Stimulated activated naive CD8-positive, alpha-beta T cell treated with anti-CD3 and anti-CD28 coated beads, Interleukin-15, Interleukin-2, amounts not matched to agents 100 ng/mL and 50 ng/mL, for 24 hours (primary cell): ENCODE measurements around the gene TARDBP.
"Not testable (repeated sequence)": the region's sequence is repeated elsewhere in the genome, so short reads cannot be mapped to it uniquely, and the experiment has no call there.

ENCODE experiments used
- H3K27ac Mint-ChIP-seq: one replicate; pipeline ENCODE4 v1.8.0; 2021; ENCODE audit warnings: mild to moderate bottlenecking, mixed read lengths
- H3K27me3 Mint-ChIP-seq: one replicate; pipeline ENCODE4 v1.8.0; 2021; ENCODE audit warnings: mixed read lengths
- H3K36me3 Mint-ChIP-seq: one replicate; pipeline ENCODE4 v1.8.0; 2021; ENCODE audit warnings: low read depth, mixed read lengths
- H3K4me1 Mint-ChIP-seq: one replicate; pipeline ENCODE4 v1.8.0; 2021; ENCODE audit warnings: low read depth, mixed read lengths
- H3K4me3 Mint-ChIP-seq: one replicate; pipeline ENCODE4 v1.8.0; 2021; ENCODE audit warnings: mild to moderate bottlenecking, mixed read lengths
- H3K9me3 Mint-ChIP-seq: one replicate; pipeline ENCODE4 v1.8.0; 2021; ENCODE audit warnings: mixed read lengths

The TARDBP gene

GRCh38 chr1:11044849-11045427 is 32.5 kb downstream of the TARDBP start:
- Mint-ChIP-seq H3K27ac (no peak overlapping the region), H3K9me3 (no peaks in the 10 kb centered on the region), H3K4me1 (no peaks in the 10 kb centered on the region), H3K4me3 (no peak overlapping the region), H3K36me3 (no peaks in the 10 kb centered on the region), H3K27me3 (no peaks in the 10 kb centered on the region)

GRCh38 chr1:11045428-11046269 is 33.2 kb downstream of the TARDBP start:
- Mint-ChIP-seq H3K4me1 (no peaks in the 10 kb centered on the region), H3K27ac (no peak overlapping the region), H3K27me3 (no peaks in the 10 kb centered on the region), H3K36me3 (no peaks in the 10 kb centered on the region), H3K9me3 (no peaks in the 10 kb centered on the region), H3K4me3 (no peak overlapping the region)

GRCh38 chr1:11046270-11046566 is 33.8 kb downstream of the TARDBP start:
- Mint-ChIP-seq H3K36me3 (no peaks in the 10 kb centered on the region), H3K4me1 (no peaks in the 10 kb centered on the region), H3K4me3 (no peak overlapping the region), H3K27ac (no peak overlapping the region), H3K9me3 (no peaks in the 10 kb centered on the region), H3K27me3 (no peaks in the 10 kb centered on the region)

GRCh38 chr1:11046625-11047365 is 34.3 kb downstream of the TARDBP start, which contains the start of gene MASP2:
Gene MASP2, minus strand, starts transcription at chr1:11047239. Its CDS starts 32 bp downstream, at chr1:11047207.
- Mint-ChIP-seq H3K4me1 (no peaks in the 10 kb centered on the region), H3K27ac (no peak within 1 kb of the TSS), H3K27me3 (no peaks in the 10 kb centered on the region), H3K9me3 (no peaks in the 10 kb centered on the region), H3K36me3 (no peaks in the 10 kb centered on the region), H3K4me3 (no peak within 1 kb of the TSS)

- not testable (repeated sequence) for H3K4me1 Mint-ChIP-seq, H3K36me3 Mint-ChIP-seq
Measured at GRCh38 chr1:11051121-11051520, 38.7 kb downstream of the TARDBP start.

GRCh38 chr1:11051781-11052511 is 39.5 kb downstream of the TARDBP start:
- H3K36me3 Mint-ChIP-seq, result peaks cover 14% of the 10 kb centered on the region
- H3K4me3 Mint-ChIP-seq, result no peak overlapping the region
- no peak overlapping the region for H3K27ac Mint-ChIP-seq
- H3K9me3 Mint-ChIP-seq, result no peaks in the 10 kb centered on the region
- H3K4me1 Mint-ChIP-seq, result peaks cover 5% of the 10 kb centered on the region
- H3K27me3 Mint-ChIP-seq, result no peaks in the 10 kb centered on the region

More at GRCh38 chr1:11051121-11051520, 38.7 kb downstream of the TARDBP start:
- not testable (repeated sequence) for H3K4me3 Mint-ChIP-seq, H3K27ac Mint-ChIP-seq, H3K27me3 Mint-ChIP-seq, H3K9me3 Mint-ChIP-seq

- Mint-ChIP-seq H3K36me3 (peaks cover 24% of the 10 kb centered on the region), H3K9me3 (no peaks in the 10 kb centered on the region), H3K27ac (no peak overlapping the region), H3K27me3 (no peaks in the 10 kb centered on the region), H3K4me3 (no peak overlapping the region), H3K4me1 (peaks cover 15% of the 10 kb centered on the region)
Measured at GRCh38 chr1:11052839-11053757, 40.6 kb downstream of the TARDBP start.

- no peak overlapping the region for H3K4me3 Mint-ChIP-seq
- no peak overlapping the region for H3K27ac Mint-ChIP-seq
- peaks cover 22% of the 10 kb centered on the region for H3K4me1 Mint-ChIP-seq
- peaks cover 31% of the 10 kb centered on the region for H3K36me3 Mint-ChIP-seq
- H3K9me3 Mint-ChIP-seq, result no peaks in the 10 kb centered on the region
- H3K27me3 Mint-ChIP-seq, result no peaks in the 10 kb centered on the region
Measured at GRCh38 chr1:11053758-11054137, 41.3 kb downstream of the TARDBP start.

- peaks cover 35% of the 10 kb centered on the region for H3K36me3 Mint-ChIP-seq
- no peaks in the 10 kb centered on the region for H3K9me3 Mint-ChIP-seq
- H3K27ac Mint-ChIP-seq, result no peak overlapping the region
Measured at GRCh38 chr1:11054181-11054580, 41.7 kb downstream of the TARDBP start.

GRCh38 chr1:11054666-11055065 is 42.2 kb downstream of the TARDBP start:
- H3K4me1 Mint-ChIP-seq, result peaks cover 26% of the 10 kb centered on the region
- H3K36me3 Mint-ChIP-seq, result peaks cover 37% of the 10 kb centered on the region
- no peak overlapping the region for H3K4me3 Mint-ChIP-seq
- no peak overlapping the region for H3K27ac Mint-ChIP-seq
- no peaks in the 10 kb centered on the region for H3K9me3 Mint-ChIP-seq
- no peaks in the 10 kb centered on the region for H3K27me3 Mint-ChIP-seq

More at GRCh38 chr1:11054181-11054580, 41.7 kb downstream of the TARDBP start:
- Mint-ChIP-seq H3K4me1 (peaks cover 26% of the 10 kb centered on the region), H3K27me3 (no peaks in the 10 kb centered on the region), H3K4me3 (no peak overlapping the region)

- Mint-ChIP-seq H3K9me3 (no peaks in the 10 kb centered on the region), H3K4me1 (peaks cover 31% of the 10 kb centered on the region), H3K4me3 (no peak overlapping the region), H3K27ac (no peak overlapping the region), H3K36me3 (peaks cover 37% of the 10 kb centered on the region), H3K27me3 (no peaks in the 10 kb centered on the region)
Measured at GRCh38 chr1:11055676-11056075, 43.2 kb downstream of the TARDBP start.

GRCh38 chr1:11056504-11056903 is 44.0 kb downstream of the TARDBP start:
- Mint-ChIP-seq H3K27ac (no peak overlapping the region), H3K4me1 (peaks cover 40% of the 10 kb centered on the region), H3K9me3 (no peaks in the 10 kb centered on the region), H3K4me3 (no peak overlapping the region), H3K27me3 (no peaks in the 10 kb centered on the region), H3K36me3 (peaks cover 37% of the 10 kb centered on the region)

- Mint-ChIP-seq H3K4me1 (peaks cover 46% of the 10 kb centered on the region), H3K27ac (peak overlapping the region; percentile 52), H3K27me3 (no peaks in the 10 kb centered on the region), H3K36me3 (peaks cover 45% of the 10 kb centered on the region), H3K4me3 (peak overlapping the region; percentile 95), H3K9me3 (no peaks in the 10 kb centered on the region)
Measured at GRCh38 chr1:11057477-11057876, 45.0 kb downstream of the TARDBP start.

GRCh38 chr1:11058026-11058425 is 45.6 kb downstream of the TARDBP start:
- Mint-ChIP-seq H3K9me3 (no peaks in the 10 kb centered on the region), H3K36me3 (peaks cover 50% of the 10 kb centered on the region), H3K4me3 (peak overlapping the region; percentile 95), H3K27me3 (no peaks in the 10 kb centered on the region), H3K4me1 (peaks cover 51% of the 10 kb centered on the region), H3K27ac (peak overlapping the region; percentile 97)
